Activated CD8-positive, alpha-beta T cell treated with anti-CD3 and anti-CD28 coated beads, Interleukin-2, amount 10 ng/mL, durations not matched to agents 7 days and 5 days (primary cell): Measurements from ENCODE around the gene PLEKHD1. TPM values are rescaled to one million over a fixed set of nuclear protein-coding genes. Genes with fewer than 3 reads are reported as not detected.
"Not testable (repeated sequence)": the region's sequence is repeated elsewhere in the genome, so short reads cannot be mapped to it uniquely, and the experiment has no call there.

Experiments
- ATAC-seq: fragments of 150-1000 bp; cut with Tn5 transposase; one replicate; pipeline ENCODE4 v1.10.0; 2021; ENCODE audit warnings: moderate library complexity
- CTCF ChIA-PET: fragments of 350-600 bp; sonication (Branson Sonifier 250); formaldehyde crosslinking; loops from one replicate; lab custom pipeline; 2021; ENCODE audit warnings: antibody characterized with exemption; lab: Charles Lee
- POLR2A ChIA-PET: fragments of 350-600 bp; sonication (Branson Sonifier 250); formaldehyde crosslinking; loops from one replicate; lab custom pipeline; 2021; ENCODE audit warnings: antibody characterized with exemption; lab: Charles Lee
- DNase-seq: peaks from one replicate; pipeline ENCODE4 v3.0.0-alpha.2; 2020
- H3K27ac Mint-ChIP-seq: one replicate; pipeline ENCODE4 v1.8.0; 2021; ENCODE audit warnings: mild to moderate bottlenecking, mixed read lengths
- H3K27me3 Mint-ChIP-seq: one replicate; pipeline ENCODE4 v1.8.0; 2021; ENCODE audit warnings: low read depth, mixed read lengths
- H3K36me3 Mint-ChIP-seq: one replicate; pipeline ENCODE4 v1.8.0; 2021; ENCODE audit warnings: low read depth, mixed read lengths
- H3K4me1 Mint-ChIP-seq: one replicate; pipeline ENCODE4 v1.8.0; 2021; ENCODE audit warnings: low read depth, mixed read lengths
- H3K4me3 Mint-ChIP-seq: one replicate; pipeline ENCODE4 v1.8.0; 2021; ENCODE audit warnings: mild to moderate bottlenecking, mixed read lengths
- H3K9me3 Mint-ChIP-seq: one replicate; pipeline ENCODE4 v1.8.0; 2022; ENCODE audit warnings: mixed read lengths; ENCODE audit not compliant: insufficient read depth
- total RNA-seq, 2 experiments: library from RNA; stranded (reverse); gene quantifications; one replicate each; pipeline ENCODE4 v1.2.3, GENCODE V29; 2021

The PLEKHD1 gene
- total RNA-seq, 2 experiments from 2014 or later, result 0.10 to 0.13 TPM

DNA sequence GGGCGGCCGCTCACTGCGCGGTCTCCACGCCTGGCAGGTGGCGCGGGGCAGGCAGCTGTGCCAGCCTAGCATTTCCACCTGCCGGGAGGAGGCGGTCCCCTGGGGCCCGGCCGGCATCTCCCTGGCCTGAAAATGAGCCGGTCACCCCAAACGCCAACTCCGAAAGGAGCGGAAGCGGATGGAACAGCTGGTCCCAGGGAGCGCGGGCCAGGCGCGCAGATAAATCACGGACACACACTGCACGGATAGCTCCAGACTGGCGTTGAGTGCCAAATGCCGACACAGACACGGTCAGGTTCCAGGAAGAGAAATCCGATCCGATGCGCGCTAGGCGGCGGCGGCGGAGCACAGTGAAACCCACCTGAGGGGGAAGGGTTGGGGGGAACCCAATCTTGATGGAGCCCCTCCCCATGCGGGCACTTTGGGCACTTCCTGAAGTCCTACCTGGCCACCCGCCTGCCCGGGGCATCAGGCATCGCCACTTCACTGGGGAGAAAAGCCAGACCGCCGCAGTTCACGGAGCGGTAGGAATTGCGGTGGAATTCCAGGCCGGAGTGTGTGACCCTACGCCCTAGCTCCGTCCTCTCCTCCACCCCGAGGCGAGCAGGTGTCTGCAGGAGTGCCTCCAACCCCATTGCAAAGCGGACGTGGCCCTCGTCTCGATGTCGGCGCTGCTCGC is 624 bp upstream of the PLEKHD1 start:
- H3K4me3 Mint-ChIP-seq, result no peak overlapping the region
- ATAC-seq, result no peak
- ChIA-PET POLR2A (no interaction called here), CTCF (no interaction called here)
- H3K27me3 Mint-ChIP-seq, result peaks cover 56% of the 10 kb centered on the region
- H3K27ac Mint-ChIP-seq, result no peak overlapping the region
- H3K4me1 Mint-ChIP-seq, result peaks cover 3% of the 10 kb centered on the region
- DNase-seq, result no peak
- no peaks in the 10 kb centered on the region for H3K9me3 Mint-ChIP-seq
- H3K36me3 Mint-ChIP-seq, result no peaks in the 10 kb centered on the region

DNA sequence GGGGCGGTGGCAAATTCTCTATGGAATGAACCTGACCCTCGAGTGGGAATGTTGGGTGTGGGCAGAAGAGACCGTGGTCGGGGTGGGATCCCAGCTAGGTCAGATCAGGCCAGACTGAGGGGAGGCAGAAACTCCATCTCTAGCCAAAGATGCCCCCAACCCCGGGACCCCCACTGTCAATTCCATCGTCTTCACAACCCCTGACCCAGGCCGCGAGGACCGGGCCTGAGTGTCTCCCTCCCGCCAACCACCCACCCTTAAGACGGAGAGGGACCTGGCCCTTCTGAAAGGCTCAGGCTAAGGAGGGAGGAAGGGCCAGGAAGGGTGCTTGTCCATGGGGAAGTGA is 760 bp downstream of the PLEKHD1 start:
- H3K27me3 Mint-ChIP-seq, result peaks cover 56% of the 10 kb centered on the region
- ChIA-PET CTCF (interaction anchor here (1.8 kb wide), 1 partner anchor 10 kb away, joined by 8 read pairs; no protein-coding TSS in a partner anchor), POLR2A (no interaction called here)
- no peak for DNase-seq
- H3K36me3 Mint-ChIP-seq, result no peaks in the 10 kb centered on the region
- no peaks in the 10 kb centered on the region for H3K9me3 Mint-ChIP-seq
- no peak overlapping the region for H3K4me3 Mint-ChIP-seq
- peaks cover 3% of the 10 kb centered on the region for H3K4me1 Mint-ChIP-seq
- no peak overlapping the region for H3K27ac Mint-ChIP-seq
- ATAC-seq, result no peak

DNA sequence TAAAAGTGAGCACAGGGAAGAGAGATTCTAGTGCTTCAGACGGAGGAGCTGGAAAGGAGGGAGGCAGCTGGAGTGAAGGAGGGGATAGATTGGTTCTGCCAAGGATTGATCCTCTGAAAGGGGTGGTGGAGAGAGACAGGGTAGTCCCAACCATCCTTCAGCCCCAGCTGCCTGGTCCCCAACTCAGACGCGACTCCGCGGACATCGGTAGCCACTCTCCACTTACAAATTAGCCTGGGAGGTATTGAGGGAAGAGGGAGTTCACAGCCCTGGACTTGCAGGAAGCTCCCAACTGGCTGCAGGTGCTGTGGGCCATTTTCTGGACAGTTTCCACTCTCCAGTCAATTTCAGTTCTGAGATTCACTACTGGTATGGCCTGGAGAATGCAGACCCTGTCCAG is 1.2 kb downstream of the PLEKHD1 start:
- ChIA-PET CTCF (interaction anchor here (1.1 to 1.8 kb wide), 2 partner anchors 11 to 243 kb away, joined by 3 to 8 read pairs; no protein-coding TSS in a partner anchor), POLR2A (no interaction called here)
- H3K4me1 Mint-ChIP-seq, result peaks cover 3% of the 10 kb centered on the region
- ATAC-seq (no peak), DNase-seq (no peak)
- H3K27me3 Mint-ChIP-seq, result peaks cover 56% of the 10 kb centered on the region
- H3K36me3 Mint-ChIP-seq, result no peaks in the 10 kb centered on the region
- H3K9me3 Mint-ChIP-seq, result no peaks in the 10 kb centered on the region
- H3K27ac Mint-ChIP-seq, result no peak overlapping the region
- H3K4me3 Mint-ChIP-seq, result no peak overlapping the region

DNA sequence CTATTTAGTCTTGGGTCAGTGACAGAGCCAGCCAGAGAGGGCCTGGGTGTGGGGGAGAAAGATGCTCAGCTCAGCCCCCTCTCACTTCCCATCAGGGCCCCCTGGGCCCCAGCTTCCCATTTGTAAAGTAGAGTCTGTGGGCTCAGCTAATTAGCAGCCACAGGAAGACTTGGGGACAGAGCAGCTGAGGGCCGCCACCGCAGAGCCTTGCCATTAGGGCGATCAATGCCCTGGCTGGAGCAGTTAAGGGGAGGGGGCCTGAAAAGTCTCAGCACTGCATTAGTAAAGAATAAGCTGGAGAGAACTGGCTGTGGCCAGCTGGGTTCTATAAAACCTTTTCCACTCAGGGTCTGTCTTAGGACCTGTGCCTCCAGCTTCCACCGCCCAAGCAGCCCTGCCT is 2.7 kb downstream of the PLEKHD1 start:
- ATAC-seq, result no peak
- Mint-ChIP-seq H3K36me3 (no peaks in the 10 kb centered on the region), H3K27ac (no peak overlapping the region), H3K27me3 (peaks cover 57% of the 10 kb centered on the region), H3K4me3 (no peak overlapping the region), H3K4me1 (peaks cover 3% of the 10 kb centered on the region), H3K9me3 (no peaks in the 10 kb centered on the region)
- ChIA-PET CTCF (interaction anchor here (1.3 to 1.8 kb wide), 2 partner anchors 12 to 18 kb away, joined by 3 to 8 read pairs; no protein-coding TSS in a partner anchor), POLR2A (no interaction called here)
- no peak for DNase-seq

DNA sequence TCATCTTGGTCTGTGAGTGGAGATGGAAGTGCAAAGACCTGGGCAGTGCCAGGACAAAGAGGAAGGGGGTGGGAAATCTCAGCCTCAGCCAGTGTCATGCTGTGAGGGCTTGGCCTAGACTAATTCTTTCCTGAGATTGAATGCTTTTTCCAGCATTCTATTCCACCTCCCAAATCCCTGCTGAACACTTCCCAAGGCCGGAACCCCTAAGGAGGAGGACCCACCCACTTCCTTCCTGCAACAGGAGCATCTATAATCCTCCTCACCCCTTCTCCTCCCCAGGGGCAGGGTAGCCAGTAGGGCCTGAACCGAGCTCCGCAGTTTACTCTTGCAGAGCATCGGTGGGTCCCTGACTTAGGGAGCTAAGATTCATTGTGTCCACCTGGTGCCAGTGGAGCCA is 3.2 kb downstream of the PLEKHD1 start:
- CTCF ChIA-PET, result no interaction called here
- DNase-seq (no peak), ATAC-seq (no peak)

DNA sequence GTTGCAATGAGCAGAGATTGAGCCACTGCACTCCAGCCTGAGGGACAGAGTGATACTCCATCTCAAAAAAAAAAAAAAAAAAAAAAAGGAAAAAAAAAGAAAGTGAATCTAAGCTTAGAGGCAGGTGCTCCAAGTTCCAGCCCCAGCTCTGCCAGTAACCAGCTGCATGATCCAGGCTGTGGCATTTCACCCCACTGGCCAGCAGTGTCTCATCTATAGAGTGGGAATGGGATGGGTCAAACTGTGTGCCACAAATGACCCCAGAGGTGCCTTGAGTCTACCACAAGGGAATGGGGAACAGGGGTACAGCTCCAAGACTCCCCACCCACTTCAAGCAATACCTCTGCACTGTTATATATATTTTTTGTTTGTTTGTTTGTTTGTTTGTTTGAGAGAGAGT is 5.0 kb downstream of the PLEKHD1 start:
- H3K4me3 Mint-ChIP-seq, result no peak overlapping the region
- no peaks in the 10 kb centered on the region for H3K9me3 Mint-ChIP-seq
- CTCF ChIA-PET, result interaction anchor here (1.1 kb wide), 1 partner anchor 14 kb away, joined by 3 read pairs; no protein-coding TSS in a partner anchor
- POLR2A ChIA-PET, result interaction anchor here (0.5 kb wide), 1 partner anchor 1318 kb away, joined by 5 read pairs; no protein-coding TSS in a partner anchor
- H3K4me1 Mint-ChIP-seq, result no peaks in the 10 kb centered on the region
- ATAC-seq (no peak), DNase-seq (no peak)
- no peak overlapping the region for H3K27ac Mint-ChIP-seq
- no peaks in the 10 kb centered on the region for H3K36me3 Mint-ChIP-seq
- H3K27me3 Mint-ChIP-seq, result peaks cover 46% of the 10 kb centered on the region

More for the DNA sequence above, 3.2 kb downstream of the PLEKHD1 start:
- Mint-ChIP-seq H3K9me3 (no peaks in the 10 kb centered on the region), H3K27me3 (peaks cover 53% of the 10 kb centered on the region), H3K36me3 (no peaks in the 10 kb centered on the region), H3K27ac (no peak overlapping the region), H3K4me1 (peaks cover 3% of the 10 kb centered on the region), H3K4me3 (no peak overlapping the region)
- POLR2A ChIA-PET, result no interaction called here

DNA sequence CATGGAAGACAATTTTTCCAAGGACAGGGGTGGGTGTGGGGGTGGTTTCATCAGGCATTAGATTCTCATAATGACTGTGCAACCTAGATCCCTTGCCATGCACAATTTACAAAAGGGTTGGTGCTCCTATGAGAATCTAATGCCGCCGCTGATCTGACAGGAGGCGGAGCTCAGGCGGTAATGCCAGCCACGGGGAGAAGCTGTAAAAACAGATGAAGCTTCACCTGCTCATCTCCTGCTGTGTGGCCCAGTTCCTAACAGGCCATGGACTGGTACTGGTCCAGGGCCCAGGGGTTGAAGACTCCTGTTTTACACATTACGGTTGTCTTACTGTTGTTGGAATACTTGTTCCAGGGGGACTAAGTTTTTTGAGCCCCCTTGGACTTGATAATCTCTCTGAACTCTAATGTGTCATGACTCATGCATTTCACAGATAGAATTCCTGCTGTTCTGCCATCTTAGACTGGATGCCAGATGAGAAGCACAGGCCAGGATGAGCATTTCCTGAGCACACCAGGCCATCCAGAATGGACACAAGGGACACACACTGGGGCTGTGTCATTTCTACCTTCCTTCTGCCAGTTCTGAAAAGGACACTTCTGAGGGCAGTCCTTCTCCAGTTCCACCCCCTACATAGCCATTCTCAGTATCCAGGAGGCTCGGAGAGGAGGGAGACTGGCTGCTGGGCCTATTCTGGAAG is 5.8 kb downstream of the PLEKHD1 start:
- no peak for ATAC-seq
- peaks cover 40% of the 10 kb centered on the region for H3K27me3 Mint-ChIP-seq
- CTCF ChIA-PET, result no interaction called here

DNA sequence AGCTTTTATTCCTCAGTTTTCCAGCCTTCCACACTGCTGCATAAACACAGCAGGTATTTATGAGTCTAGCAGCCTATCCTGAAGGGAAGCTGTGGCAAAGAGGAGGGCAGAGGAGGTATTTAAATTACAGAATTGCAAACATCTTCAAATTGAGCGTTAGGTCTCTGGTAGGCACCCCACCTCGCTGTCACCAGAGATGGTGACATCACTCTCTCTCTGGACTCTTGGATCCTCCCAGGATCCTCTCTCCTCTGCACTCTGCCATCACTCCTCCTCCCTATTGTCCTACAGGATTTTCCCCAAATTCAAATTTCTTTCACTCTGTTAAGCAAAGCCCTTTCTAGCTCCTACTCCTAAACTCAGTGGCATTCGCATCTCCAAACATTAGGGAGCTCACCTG is 6.7 kb downstream of the PLEKHD1 start:
- CTCF ChIA-PET, result no interaction called here
- DNase-seq, result no peak
- no peaks in the 10 kb centered on the region for H3K4me1 Mint-ChIP-seq
- no peak for ATAC-seq
- no peaks in the 10 kb centered on the region for H3K9me3 Mint-ChIP-seq
- peaks cover 31% of the 10 kb centered on the region for H3K27me3 Mint-ChIP-seq
- no peak overlapping the region for H3K4me3 Mint-ChIP-seq
- no peaks in the 10 kb centered on the region for H3K36me3 Mint-ChIP-seq
- POLR2A ChIA-PET, result no interaction called here
- no peak overlapping the region for H3K27ac Mint-ChIP-seq

More for the DNA sequence above, 5.8 kb downstream of the PLEKHD1 start:
- DNase-seq, result no peak
- no peaks in the 10 kb centered on the region for H3K9me3 Mint-ChIP-seq
- no peak overlapping the region for H3K4me3 Mint-ChIP-seq
- no peak overlapping the region for H3K27ac Mint-ChIP-seq
- H3K36me3 Mint-ChIP-seq, result no peaks in the 10 kb centered on the region
- H3K4me1 Mint-ChIP-seq, result no peaks in the 10 kb centered on the region
- POLR2A ChIA-PET, result no interaction called here

DNA sequence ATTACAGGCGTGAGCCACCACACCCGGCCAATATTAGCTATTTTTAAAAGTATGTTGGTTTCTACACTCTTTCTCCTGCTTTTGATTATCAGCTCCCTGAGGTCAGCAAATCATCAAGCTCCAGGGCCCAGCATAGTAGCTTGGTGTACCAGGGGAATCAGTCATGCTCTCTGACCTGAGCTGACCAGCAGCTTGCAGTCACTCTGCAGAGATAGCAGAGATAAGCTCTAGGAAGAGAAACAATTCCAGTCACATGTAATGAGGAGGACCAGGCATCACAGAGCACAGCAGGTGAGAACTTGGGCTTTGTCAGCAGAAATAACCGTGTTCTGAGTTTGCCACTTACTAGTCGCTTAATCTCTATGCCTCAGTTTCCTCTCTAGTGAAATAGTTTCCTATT is 8.5 kb downstream of the PLEKHD1 start:
- no peaks in the 10 kb centered on the region for H3K4me1 Mint-ChIP-seq
- POLR2A ChIA-PET, result no interaction called here
- peaks cover 16% of the 10 kb centered on the region for H3K27me3 Mint-ChIP-seq
- DNase-seq (no peak), ATAC-seq (no peak)
- CTCF ChIA-PET, result interaction anchor here (0.9 to 1.5 kb wide), 3 partner anchors 23 to 250 kb away, joined by 3 read pairs; no protein-coding TSS in a partner anchor
- no peaks in the 10 kb centered on the region for H3K9me3 Mint-ChIP-seq
- no peak overlapping the region for H3K27ac Mint-ChIP-seq
- no peaks in the 10 kb centered on the region for H3K36me3 Mint-ChIP-seq
- H3K4me3 Mint-ChIP-seq, result no peak overlapping the region

DNA sequence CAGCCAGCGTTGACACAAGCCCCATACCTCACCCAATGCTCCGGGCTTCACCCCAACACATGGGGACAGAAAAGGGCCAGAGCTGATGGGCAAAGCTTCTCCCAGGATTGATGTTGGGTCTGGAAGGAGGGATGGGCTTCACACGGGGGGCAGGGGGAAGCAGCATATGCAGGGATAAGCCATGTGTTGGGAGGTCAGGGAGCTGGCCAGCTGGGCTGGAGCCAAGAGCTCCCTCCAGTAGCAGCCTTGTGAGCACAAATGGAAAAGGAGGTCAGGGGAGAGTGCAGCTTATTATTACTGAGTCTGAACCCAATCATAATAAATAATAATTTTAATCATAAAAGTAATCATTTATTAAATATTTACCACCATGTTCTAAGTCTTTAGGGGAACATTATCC is 9.3 kb downstream of the PLEKHD1 start:
- POLR2A ChIA-PET, result no interaction called here
- Mint-ChIP-seq H3K27ac (no peak overlapping the region), H3K4me3 (no peak overlapping the region)

DNA sequence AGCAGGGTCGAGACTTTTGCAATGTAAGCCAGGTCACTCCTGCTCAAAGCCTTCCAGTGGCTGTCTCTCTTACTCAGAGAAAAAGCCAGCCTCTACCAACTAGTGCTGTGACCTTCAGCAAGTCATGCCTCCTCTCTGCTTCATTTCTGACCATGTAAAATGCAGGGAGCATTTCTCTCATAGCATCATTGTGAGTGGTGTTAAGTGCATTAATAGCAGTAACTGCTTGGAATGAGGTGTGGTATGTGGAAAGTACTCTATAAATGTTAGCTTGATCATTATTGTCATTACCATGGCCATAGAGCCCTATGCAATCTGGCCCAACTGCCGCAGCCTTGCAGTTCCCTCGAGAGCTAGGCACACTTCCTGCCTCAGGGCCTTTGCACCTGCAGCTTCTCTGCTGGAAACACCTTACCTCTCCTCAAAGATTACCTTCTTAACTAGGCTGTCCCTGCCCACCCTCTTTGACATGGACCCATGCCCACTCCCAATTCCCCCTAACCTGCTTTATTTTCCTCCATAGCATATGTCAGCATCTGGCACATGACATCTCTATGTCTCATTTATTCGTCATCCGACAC is 10.9 kb downstream of the PLEKHD1 start:
- POLR2A ChIA-PET, result no interaction called here
- CTCF ChIA-PET, result interaction anchor here (2.0 kb wide), 1 partner anchor 21 kb away, joined by 6 read pairs; no protein-coding TSS in a partner anchor

More for the DNA sequence above, 9.3 kb downstream of the PLEKHD1 start:
- no peak for DNase-seq
- no peak for ATAC-seq
- Mint-ChIP-seq H3K36me3 (no peaks in the 10 kb centered on the region), H3K9me3 (no peaks in the 10 kb centered on the region), H3K27me3 (peaks cover 10% of the 10 kb centered on the region), H3K4me1 (no peaks in the 10 kb centered on the region)
- CTCF ChIA-PET, result no interaction called here

DNA sequence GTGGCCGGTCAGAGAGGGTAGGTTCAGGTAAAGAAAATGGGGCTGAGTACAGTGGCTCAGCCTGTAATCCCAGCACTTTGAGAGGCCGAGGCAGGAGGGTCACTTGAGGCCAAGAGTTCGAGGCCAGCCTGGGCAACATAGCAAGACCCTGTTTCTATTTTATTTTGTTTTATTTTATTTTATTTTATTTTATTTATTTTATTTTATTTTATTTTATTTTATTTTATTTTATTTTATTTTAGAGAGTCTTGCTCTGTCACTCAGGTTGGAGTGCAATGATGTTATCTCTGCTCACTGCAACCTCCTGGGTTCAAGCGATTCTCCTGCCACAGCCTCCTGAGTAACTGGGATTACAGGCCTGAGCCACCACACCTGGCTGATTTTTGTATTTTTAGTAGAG is 13.3 kb downstream of the PLEKHD1 start:
- DNase-seq, H3K4me3 Mint-ChIP-seq, CTCF ChIA-PET, POLR2A ChIA-PET, H3K4me1 Mint-ChIP-seq, H3K9me3 Mint-ChIP-seq, H3K27me3 Mint-ChIP-seq, H3K27ac Mint-ChIP-seq, H3K36me3 Mint-ChIP-seq, ATAC-seq: not testable (repeated sequence)

More for the DNA sequence above, 10.9 kb downstream of the PLEKHD1 start:
- Mint-ChIP-seq H3K27me3 (peaks cover 10% of the 10 kb centered on the region), H3K27ac (no peak overlapping the region), H3K4me1 (no peaks in the 10 kb centered on the region), H3K4me3 (no peak overlapping the region), H3K36me3 (no peaks in the 10 kb centered on the region), H3K9me3 (no peaks in the 10 kb centered on the region)
- no peak for DNase-seq
- no peak for ATAC-seq
